Measurements from ENCODE around the gene RFX1. TPM values are rescaled to one million over a fixed set of nuclear protein-coding genes. Genes with fewer than 3 reads are reported as not detected.

The RFX1 gene
- total and polyA plus RNA-seq, 9 of the 15 experiments (the other 6 are each of a cell fraction or from before 2014, with no cell fraction given): 0.14 to 19.3 (median 1.2) TPM

- TF ChIP-seq RBM25 (IDR thresholded peaks at IDR 0.05; ENCODE audit: low read depth, low read length, severe bottlenecking): peak; percentile 99
- peak; percentile 51; the same call in 1 of the 2 replicates for TF ChIP-seq CREB3L1 (IDR thresholded peaks at IDR 0.05; ENCODE audit: borderline replicate concordance, low read depth)
- TF ChIP-seq ZBTB1 (CRISPR knock-in tag; IDR thresholded peaks at IDR 0.05; ENCODE audit: borderline replicate concordance, low read depth): no peak
- TF ChIP-seq PHF8 (IDR thresholded peaks at IDR 0.05; ENCODE audit: borderline replicate concordance, low read length): peak; percentile 77; the same call in 1 of the 2 replicates
- peak; percentile 92 for TF ChIP-seq ELF4 (CRISPR knock-in tag; IDR thresholded peaks at IDR 0.05)
- TF ChIP-seq CREM (IDR thresholded peaks at IDR 0.05; ENCODE audit: low read depth): peak; percentile 88
- no peak for TF ChIP-seq CREB5 (CRISPR knock-in tag; IDR thresholded peaks at IDR 0.05)
- peak; percentile 91 for TF ChIP-seq GABPA (tag; conservative IDR thresholded peaks at IDR 0.05; ENCODE audit: low read depth)
- TF ChIP-seq MTA3 (IDR thresholded peaks at IDR 0.05; ENCODE audit: borderline replicate concordance): peak; percentile 88; the same call in 1 of the 2 replicates
- peak in 1 of 2 experiments; percentile 58; a peak in 1 of 4 replicates for TF ChIP-seq KDM4B (IDR thresholded peaks at IDR 0.05; ENCODE audit: borderline replicate concordance in 2 of 2, low read depth in 1 of 2)
- TF ChIP-seq HBP1 (CRISPR knock-in tag; IDR thresholded peaks at IDR 0.05): no peak
- peak; percentile 61 for TF ChIP-seq OTX1 (CRISPR knock-in tag; IDR thresholded peaks at IDR 0.05)
- peak; percentile 55; the same call in 1 of the 2 replicates for TF ChIP-seq CREB1 (IDR thresholded peaks at IDR 0.05)
- peak; percentile 92 for TF ChIP-seq CREB1 (CRISPR knock-in tag; IDR thresholded peaks at IDR 0.05)
- TF ChIP-seq PHF20 (IDR thresholded peaks at IDR 0.05; ENCODE audit: partially characterized antibody): peak; percentile 83
- no peak for TF ChIP-seq UBTF (IDR thresholded peaks at IDR 0.05; ENCODE audit: borderline replicate concordance in 1 of 2, low read depth in 2 of 2, low read length in 2 of 2)
- TF ChIP-seq ZNF584 (CRISPR knock-in tag; IDR thresholded peaks at IDR 0.05; ENCODE audit: low read depth): no peak
- no peak for TF ChIP-seq TRIM28 (IDR thresholded peaks at IDR 0.05)
- TF ChIP-seq ASH1L (IDR thresholded peaks at IDR 0.05; ENCODE audit: borderline replicate concordance, low read depth, partially characterized antibody): peak; percentile 97
These were observed 53.8 kb downstream of the RFX1 start, which contains the start of gene DCAF15 (continued) for GRCh38 chr19:13952154-13952930.
